GM19463 (cell line): ENCODE results near the gene EBF4.
"Not testable (repeated sequence)": the region's sequence is repeated elsewhere in the genome, so short reads cannot be mapped to it uniquely, and the experiment has no call there.

Experiments
- ATAC-seq: cut with Tn5 transposase; IDR thresholded peaks from one replicate; pipeline ENCODE4 v1.9.1; 2021; ENCODE audit warnings: mild to moderate bottlenecking, moderate library complexity; ENCODE audit not compliant: unreplicated experiment

The EBF4 gene

GRCh38 chr20:2755451-2756055, 63.0 kb downstream of the EBF4 start:
- no peak for ATAC-seq

- no peak for ATAC-seq
Measured at GRCh38 chr20:2756056-2756611, 63.6 kb downstream of the EBF4 start.

GRCh38 chr20:2757001-2757400, 64.4 kb downstream of the EBF4 start:
- ATAC-seq: no peak

GRCh38 chr20:2757969-2758368, 65.4 kb downstream of the EBF4 start:
- ATAC-seq: no peak

- no peak for ATAC-seq
Measured at GRCh38 chr20:2759143-2759542, 66.6 kb downstream of the EBF4 start.

GRCh38 chr20:2759603-2760296, 67.2 kb downstream of the EBF4 start:
- ATAC-seq: no peak

GRCh38 chr20:2760297-2760951, 67.8 kb downstream of the EBF4 start:
- no peak for ATAC-seq

- no peak for ATAC-seq
Measured at GRCh38 chr20:2760952-2761305, 68.3 kb downstream of the EBF4 start.

GRCh38 chr20:2761885-2762284, 69.3 kb downstream of the EBF4 start:
- no peak for ATAC-seq

GRCh38 chr20:2762578-2763131, 70.1 kb downstream of the EBF4 start:
- no peak for ATAC-seq

- no peak for ATAC-seq
Measured at GRCh38 chr20:2763186-2763585, 70.6 kb downstream of the EBF4 start.

GRCh38 chr20:2767768-2768631, 75.4 kb downstream of the EBF4 start:
- no peak for ATAC-seq

- no peak for ATAC-seq
Measured at GRCh38 chr20:2768632-2769015, 76.0 kb downstream of the EBF4 start.

GRCh38 chr20:2770091-2770490, 77.5 kb downstream of the EBF4 start:
- ATAC-seq: not testable (repeated sequence)

GRCh38 chr20:2771631-2772080, 79.1 kb downstream of the EBF4 start:
- no peak for ATAC-seq

GRCh38 chr20:2773812-2774211, 81.2 kb downstream of the EBF4 start:
- no peak for ATAC-seq

- ATAC-seq: no peak
Measured at GRCh38 chr20:2775139-2775538, 82.6 kb downstream of the EBF4 start.

- ATAC-seq: no peak
Measured at GRCh38 chr20:2778602-2779321, 86.2 kb downstream of the EBF4 start.

GRCh38 chr20:2780948-2781347, 88.4 kb downstream of the EBF4 start:
- no peak for ATAC-seq

- ATAC-seq: no peak
Measured at GRCh38 chr20:2783908-2784566, 91.5 kb downstream of the EBF4 start.
